Loucy (cell line): ENCODE data around the gene CRHR1.

Experiments used
- H2AFZ ChIP-seq: fragments of 200-600 bp; sonication (generic); 2 replicates; pipeline ENCODE4 v1.6.0; 2016; ENCODE audit warnings: antibody characterized with exemption, mild to moderate bottlenecking, low read length, moderate library complexity
- H3F3A ChIP-seq: fragments of 200-600 bp; 2 replicates; pipeline ENCODE4 v1.6.0; 2016; ENCODE audit warnings: antibody characterized with exemption, low read depth, mild to moderate bottlenecking
- H3K27me3 ChIP-seq: fragments of 200-600 bp; sonication (generic); 2 replicates; pipeline ENCODE4 v1.6.1; 2014; ENCODE audit warnings: low read length, mild to moderate bottlenecking; ENCODE audit not compliant: insufficient read depth, poor library complexity, severe bottlenecking
- H3K36me3 ChIP-seq: fragments of 200-600 bp; sonication (generic); 2 replicates; pipeline ENCODE4 v1.6.1; 2016; ENCODE audit warnings: low read length; ENCODE audit not compliant: insufficient read depth
- H3K4me1 ChIP-seq: fragments of 200-600 bp; sonication (generic); 2 replicates; pipeline ENCODE4 v1.5.1; 2014; ENCODE audit warnings: low read length, mild to moderate bottlenecking; ENCODE audit not compliant: insufficient read depth, poor library complexity, severe bottlenecking
- H3K4me2 ChIP-seq: fragments of 200-600 bp; sonication (generic); 2 replicates; pipeline ENCODE4 v1.6.0; 2014; ENCODE audit warnings: antibody characterized with exemption, low read length, low read depth, mild to moderate bottlenecking; ENCODE audit not compliant: poor library complexity, severe bottlenecking
- H3K4me3 ChIP-seq: fragments of 200-600 bp; sonication (generic); 2 replicates; pipeline ENCODE4 v1.5.1; 2014; ENCODE audit warnings: low read length, mild to moderate bottlenecking, mixed read lengths; ENCODE audit not compliant: poor library complexity, severe bottlenecking
- H3K79me2 ChIP-seq: fragments of 200-600 bp; sonication (generic); 2 replicates; pipeline ENCODE4 v1.6.1; 2014; ENCODE audit warnings: low read length; ENCODE audit not compliant: insufficient read depth
- H3K9ac ChIP-seq: fragments of 200-600 bp; sonication (generic); 2 replicates; pipeline ENCODE4 v1.6.0; 2014; ENCODE audit warnings: mild to moderate bottlenecking, low read depth, low read length, moderate library complexity; ENCODE audit not compliant: poor library complexity, severe bottlenecking
- H3K9me2 ChIP-seq: fragments of 200-600 bp; sonication (generic); replicated peaks from 2 replicates; pipeline ENCODE4 v1.6.1; 2016; ENCODE audit warnings: low read depth, low read length, mixed read lengths
- H3K9me3 ChIP-seq: fragments of 200-600 bp; sonication (generic); 2 replicates; pipeline ENCODE4 v1.6.1; 2014; ENCODE audit warnings: mild to moderate bottlenecking, antibody characterized with exemption, low read length, low read depth; ENCODE audit not compliant: insufficient read depth
- H4K20me1 ChIP-seq: fragments of 200-600 bp; sonication (generic); 2 replicates; pipeline ENCODE4 v1.6.0; 2014; ENCODE audit warnings: antibody characterized with exemption, low read length, mild to moderate bottlenecking; ENCODE audit not compliant: insufficient read depth, poor library complexity, severe bottlenecking
- EZH2phosphoT487 ChIP-seq: fragments of 200-600 bp; IDR thresholded peaks from 2 replicates; pipeline ENCODE4 v1.6.1; 2018; ENCODE audit warnings: antibody characterized with exemption, mild to moderate bottlenecking, moderate library complexity, borderline replicate concordance
- TF ChIP-seq, protein P1 (sequence below): fragments of 200-600 bp; sonication (generic); conservative IDR thresholded peaks from 2 replicates; pipeline ENCODE4 v1.5.1; 2014; ENCODE audit warnings: mild to moderate bottlenecking, antibody characterized with exemption, low read length

The CRHR1 gene

DNA sequence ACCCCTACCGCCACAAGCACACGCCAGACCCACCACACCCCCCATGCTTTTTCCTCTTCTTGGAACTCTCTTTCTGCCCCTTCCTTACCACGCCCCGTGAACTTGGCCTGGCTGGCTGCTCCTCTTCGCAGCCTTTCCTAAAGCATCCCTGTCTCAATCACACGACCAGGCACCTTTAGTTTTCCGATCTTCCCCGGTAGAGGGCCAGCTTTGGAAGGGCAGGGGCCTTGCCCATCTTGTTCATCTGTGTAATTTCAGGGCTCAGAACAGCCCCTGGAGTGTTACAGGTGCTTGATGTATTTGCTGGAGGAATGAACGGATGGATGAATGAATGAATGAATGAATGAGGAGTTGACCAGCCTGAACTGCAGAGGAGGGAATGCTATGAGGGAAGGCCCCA lies 64.3 kb downstream of the CRHR1 start:
- no peaks in the 10 kb centered on the region for H4K20me1 ChIP-seq
- no peaks in the 10 kb centered on the region for H3K4me1 ChIP-seq
- H3K27me3 ChIP-seq, result no peaks in the 10 kb centered on the region
- H3K4me3 ChIP-seq, result no peak overlapping the region
- no peaks in the 10 kb centered on the region for H3K36me3 ChIP-seq
- H3K79me2 ChIP-seq, result no peaks in the 10 kb centered on the region
- no peaks in the 10 kb centered on the region for H3F3A ChIP-seq
- TF ChIP-seq EZH2phosphoT487, result no peak
- TF ChIP-seq, protein P1, sequence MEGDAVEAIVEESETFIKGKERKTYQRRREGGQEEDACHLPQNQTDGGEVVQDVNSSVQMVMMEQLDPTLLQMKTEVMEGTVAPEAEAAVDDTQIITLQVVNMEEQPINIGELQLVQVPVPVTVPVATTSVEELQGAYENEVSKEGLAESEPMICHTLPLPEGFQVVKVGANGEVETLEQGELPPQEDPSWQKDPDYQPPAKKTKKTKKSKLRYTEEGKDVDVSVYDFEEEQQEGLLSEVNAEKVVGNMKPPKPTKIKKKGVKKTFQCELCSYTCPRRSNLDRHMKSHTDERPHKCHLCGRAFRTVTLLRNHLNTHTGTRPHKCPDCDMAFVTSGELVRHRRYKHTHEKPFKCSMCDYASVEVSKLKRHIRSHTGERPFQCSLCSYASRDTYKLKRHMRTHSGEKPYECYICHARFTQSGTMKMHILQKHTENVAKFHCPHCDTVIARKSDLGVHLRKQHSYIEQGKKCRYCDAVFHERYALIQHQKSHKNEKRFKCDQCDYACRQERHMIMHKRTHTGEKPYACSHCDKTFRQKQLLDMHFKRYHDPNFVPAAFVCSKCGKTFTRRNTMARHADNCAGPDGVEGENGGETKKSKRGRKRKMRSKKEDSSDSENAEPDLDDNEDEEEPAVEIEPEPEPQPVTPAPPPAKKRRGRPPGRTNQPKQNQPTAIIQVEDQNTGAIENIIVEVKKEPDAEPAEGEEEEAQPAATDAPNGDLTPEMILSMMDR, result no peak
- H3K9me2 ChIP-seq, result no peaks in the 10 kb centered on the region
- no peak overlapping the region for H3K9ac ChIP-seq
- H2AFZ ChIP-seq, result no peak overlapping the region
- H3K4me2 ChIP-seq, result no peak overlapping the region
- H3K9me3 ChIP-seq, result no peaks in the 10 kb centered on the region

DNA sequence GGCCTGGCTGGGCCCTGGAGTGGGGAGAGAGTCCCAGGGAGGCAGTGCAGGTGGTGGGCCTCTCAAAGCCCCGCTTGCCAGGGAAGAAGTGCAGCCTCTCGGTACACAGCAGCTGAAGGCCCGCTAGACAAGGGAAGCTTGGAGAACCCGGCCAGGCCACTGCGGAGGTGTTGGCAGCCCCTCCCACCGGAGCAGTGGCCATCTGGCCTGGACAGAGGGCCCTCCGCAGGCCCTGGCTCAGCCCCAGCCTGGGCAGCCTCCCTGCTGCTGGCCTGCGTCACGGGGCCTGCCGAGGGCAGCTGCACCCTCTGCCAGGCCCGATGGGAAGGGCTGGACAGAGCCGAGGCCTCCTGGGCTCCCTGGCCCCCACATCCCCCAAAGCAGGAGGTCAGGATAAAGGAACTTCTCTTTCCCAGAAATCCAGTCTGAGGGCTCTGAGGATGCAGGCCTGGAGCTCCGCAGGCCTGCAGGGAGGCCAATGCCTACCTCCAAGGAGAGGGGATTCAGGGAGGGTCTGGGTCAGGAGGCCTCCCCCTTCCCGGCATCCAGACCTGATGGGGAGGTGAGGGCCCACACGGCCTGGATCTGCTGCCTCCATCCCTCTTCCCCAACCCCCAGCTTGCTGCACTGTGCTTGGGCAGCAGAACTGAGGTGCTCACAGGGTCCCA lies 64.9 kb downstream of the CRHR1 start:
- Histone ChIP-seq H3K4me3 (no peak overlapping the region), H3K79me2 (no peaks in the 10 kb centered on the region), H4K20me1 (no peaks in the 10 kb centered on the region), H2AFZ (no peak overlapping the region), H3F3A (no peaks in the 10 kb centered on the region), H3K9ac (no peak overlapping the region), H3K4me2 (no peak overlapping the region), H3K4me1 (no peaks in the 10 kb centered on the region), H3K36me3 (no peaks in the 10 kb centered on the region), H3K9me2 (no peaks in the 10 kb centered on the region), H3K27me3 (no peaks in the 10 kb centered on the region), H3K9me3 (no peaks in the 10 kb centered on the region)
- no peak for TF ChIP-seq EZH2phosphoT487
- TF ChIP-seq, protein P1, result no peak

- no peaks in the 10 kb centered on the region for H3F3A ChIP-seq
- H3K4me2 ChIP-seq, result no peak overlapping the region
- H3K4me1 ChIP-seq, result no peaks in the 10 kb centered on the region
- H3K27me3 ChIP-seq, result no peaks in the 10 kb centered on the region
- H4K20me1 ChIP-seq, result no peaks in the 10 kb centered on the region
- no peak overlapping the region for H3K4me3 ChIP-seq
- no peaks in the 10 kb centered on the region for H3K36me3 ChIP-seq
- H2AFZ ChIP-seq, result no peak overlapping the region
- H3K79me2 ChIP-seq, result no peaks in the 10 kb centered on the region
- no peaks in the 10 kb centered on the region for H3K9me2 ChIP-seq
- no peaks in the 10 kb centered on the region for H3K9me3 ChIP-seq
- no peak overlapping the region for H3K9ac ChIP-seq
- TF ChIP-seq EZH2phosphoT487, result no peak
- TF ChIP-seq, protein P1, result no peak
Observed at GRCh38 chr17:45849536-45849990, 65.4 kb downstream of the CRHR1 start.
